ENCODE data around the gene ABHD12.

- TF ChIP-seq CTCF (conservative IDR thresholded peaks at IDR 0.05 in 1 of 2, IDR thresholded peaks at IDR 0.05 in 1 of 2; ENCODE audit: low read depth in 1 of 2, low read length in 2 of 2): no peak
- no peak for TF ChIP-seq EZH2 (IDR thresholded peaks at IDR 0.05; ENCODE audit: low read length, missing control alignments)
Observed at GRCh38 chr20:25257130-25257529, 133.5 kb downstream of the ABHD12 start.
